Astrocyte (in vitro differentiated cells and primary cell): ENCODE data around the gene KCNAB1. TPM values are rescaled to one million over a fixed set of nuclear protein-coding genes. Genes with fewer than 3 reads are reported as not detected.

Experiments
- DNase-seq: peaks from one replicate; pipeline ENCODE4 v3.0.0-alpha.2; 2010; ENCODE audit warnings: low read depth
- FAIRE-seq: peaks from 2 replicates; lab custom pipeline; 2011; peaks lifted over from hg19 to GRCh38; lab: Jason Lieb, UNC
- H2AFZ ChIP-seq: 2 replicates; pipeline ENCODE4 v1.6.0; 2012; ENCODE audit warnings: low read depth, low read length, inconsistent platforms
- H3K27ac ChIP-seq: 2 replicates; pipeline ENCODE4 v1.5.1; 2011; ENCODE audit warnings: low read depth, low read length, inconsistent platforms
- H3K27me3 ChIP-seq: 2 replicates; pipeline ENCODE4 v1.6.0; 2011; ENCODE audit warnings: low read length, inconsistent platforms; ENCODE audit not compliant: insufficient read depth
- H3K36me3 ChIP-seq: 2 replicates; pipeline ENCODE4 v1.5.1; 2011; ENCODE audit warnings: low read length, inconsistent platforms; ENCODE audit not compliant: insufficient read depth
- H3K4me1 ChIP-seq: 2 replicates; pipeline ENCODE4 v1.5.1; 2011; ENCODE audit warnings: low read length, inconsistent platforms; ENCODE audit not compliant: insufficient read depth
- H3K4me2 ChIP-seq: 2 replicates; pipeline ENCODE4 v1.6.0; 2012; ENCODE audit warnings: low read length, inconsistent platforms
- H3K4me3 ChIP-seq: 2 replicates; pipeline ENCODE4 v1.5.1; 2011; ENCODE audit warnings: low read depth, mild to moderate bottlenecking, low read length, inconsistent platforms; ENCODE audit not compliant: insufficient read depth
- H3K79me2 ChIP-seq: 2 replicates; pipeline ENCODE4 v1.6.0; 2012; ENCODE audit warnings: mild to moderate bottlenecking, low read length, inconsistent platforms; ENCODE audit not compliant: insufficient read depth
- H3K9ac ChIP-seq: 2 replicates; pipeline ENCODE4 v1.6.0; 2012; ENCODE audit warnings: mild to moderate bottlenecking, low read length, inconsistent platforms
- H3K9me3 ChIP-seq: 2 replicates; pipeline ENCODE4 v1.5.1; 2012; ENCODE audit warnings: low read depth, mild to moderate bottlenecking, low read length, inconsistent platforms; ENCODE audit not compliant: insufficient read depth
- H4K20me1 ChIP-seq: 2 replicates; pipeline ENCODE4 v1.6.0; 2012; ENCODE audit warnings: low read length, inconsistent platforms; ENCODE audit not compliant: insufficient read depth
- H3K27ac Mint-ChIP-seq: one replicate; pipeline ENCODE4 v1.8.0; 2021; ENCODE audit warnings: mild to moderate bottlenecking, mixed read lengths; ENCODE audit not compliant: unreplicated experiment
- H3K27me3 Mint-ChIP-seq: one replicate; pipeline ENCODE4 v1.8.0; 2021; ENCODE audit warnings: low read depth, mixed read lengths; ENCODE audit not compliant: unreplicated experiment
- H3K36me3 Mint-ChIP-seq: one replicate; pipeline ENCODE4 v1.8.0; 2021; ENCODE audit warnings: low read depth, mixed read lengths; ENCODE audit not compliant: unreplicated experiment
- H3K4me1 Mint-ChIP-seq: one replicate; pipeline ENCODE4 v1.8.0; 2021; ENCODE audit warnings: low read depth, mixed read lengths; ENCODE audit not compliant: unreplicated experiment
- H3K4me3 Mint-ChIP-seq: one replicate; pipeline ENCODE4 v1.8.0; 2021; ENCODE audit warnings: mild to moderate bottlenecking, moderate library complexity, mixed read lengths; ENCODE audit not compliant: unreplicated experiment
- H3K9me3 Mint-ChIP-seq: one replicate; pipeline ENCODE4 v1.8.0; 2021; ENCODE audit warnings: mild to moderate bottlenecking, mixed read lengths; ENCODE audit not compliant: unreplicated experiment
- EZH2 ChIP-seq: IDR thresholded peaks from 2 replicates; pipeline ENCODE4 v1.6.1; 2012; ENCODE audit warnings: mild to moderate bottlenecking, low read length, inconsistent platforms; ENCODE audit not compliant: insufficient read depth
- total RNA-seq: library from RNA; stranded (reverse); gene quantifications from 2 replicates; pipeline ENCODE4 v1.2.1, GENCODE V29; 2021
- TF ChIP-seq, protein P1 (sequence below): IDR thresholded peaks from 2 replicates; pipeline ENCODE4 v1.5.1; 2011; ENCODE audit warnings: low read depth, mild to moderate bottlenecking, inconsistent platforms, low read length, moderate library complexity; ENCODE audit not compliant: insufficient read depth

Gene KCNAB1
- total RNA-seq, 1 donor from 2014 or later: 0.30 TPM

DNA sequence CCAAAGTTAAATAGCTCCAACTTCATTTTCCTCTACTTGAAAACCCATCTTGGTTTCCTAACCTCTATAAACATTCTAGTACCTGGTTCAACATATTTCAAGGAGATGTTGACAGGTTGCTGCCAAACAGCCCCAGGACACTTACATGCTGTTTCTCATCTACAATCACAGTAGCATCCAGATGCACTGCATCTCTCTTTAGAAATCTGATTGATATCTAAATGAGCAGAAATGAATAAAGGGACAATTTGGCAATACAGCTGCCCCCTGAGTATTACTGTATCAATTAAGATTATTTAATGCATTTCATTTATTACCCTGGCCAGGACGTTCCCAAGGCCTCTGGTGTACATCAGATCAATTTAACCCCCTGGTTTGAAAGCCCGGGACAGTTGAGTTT, 360.6 kb downstream of the KCNAB1 start:
- no peak overlapping the region for H3K4me3 ChIP-seq
- no peak for TF ChIP-seq EZH2
- TF ChIP-seq, protein P1, sequence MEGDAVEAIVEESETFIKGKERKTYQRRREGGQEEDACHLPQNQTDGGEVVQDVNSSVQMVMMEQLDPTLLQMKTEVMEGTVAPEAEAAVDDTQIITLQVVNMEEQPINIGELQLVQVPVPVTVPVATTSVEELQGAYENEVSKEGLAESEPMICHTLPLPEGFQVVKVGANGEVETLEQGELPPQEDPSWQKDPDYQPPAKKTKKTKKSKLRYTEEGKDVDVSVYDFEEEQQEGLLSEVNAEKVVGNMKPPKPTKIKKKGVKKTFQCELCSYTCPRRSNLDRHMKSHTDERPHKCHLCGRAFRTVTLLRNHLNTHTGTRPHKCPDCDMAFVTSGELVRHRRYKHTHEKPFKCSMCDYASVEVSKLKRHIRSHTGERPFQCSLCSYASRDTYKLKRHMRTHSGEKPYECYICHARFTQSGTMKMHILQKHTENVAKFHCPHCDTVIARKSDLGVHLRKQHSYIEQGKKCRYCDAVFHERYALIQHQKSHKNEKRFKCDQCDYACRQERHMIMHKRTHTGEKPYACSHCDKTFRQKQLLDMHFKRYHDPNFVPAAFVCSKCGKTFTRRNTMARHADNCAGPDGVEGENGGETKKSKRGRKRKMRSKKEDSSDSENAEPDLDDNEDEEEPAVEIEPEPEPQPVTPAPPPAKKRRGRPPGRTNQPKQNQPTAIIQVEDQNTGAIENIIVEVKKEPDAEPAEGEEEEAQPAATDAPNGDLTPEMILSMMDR: no peak
- no peak overlapping the region for H3K9ac ChIP-seq
- H3K4me1 ChIP-seq: peaks cover 21% of the 10 kb centered on the region
- no peaks in the 10 kb centered on the region for H3K27me3 Mint-ChIP-seq
- no peaks in the 10 kb centered on the region for H3K9me3 Mint-ChIP-seq
- H3K79me2 ChIP-seq: no peaks in the 10 kb centered on the region
- H3K27me3 ChIP-seq: no peaks in the 10 kb centered on the region
- H3K4me3 Mint-ChIP-seq: no peak overlapping the region
- no peaks in the 10 kb centered on the region for H3K36me3 Mint-ChIP-seq
- H2AFZ ChIP-seq: no peak overlapping the region
- no peak overlapping the region for H3K27ac ChIP-seq
- DNase-seq: no peak
- H3K36me3 ChIP-seq: no peaks in the 10 kb centered on the region
- no peaks in the 10 kb centered on the region for H4K20me1 ChIP-seq
- H3K4me2 ChIP-seq: no peak overlapping the region
- H3K9me3 ChIP-seq: no peaks in the 10 kb centered on the region
- peaks cover 31% of the 10 kb centered on the region for H3K4me1 Mint-ChIP-seq
- no peak for FAIRE-seq
- H3K27ac Mint-ChIP-seq: no peak overlapping the region

DNA sequence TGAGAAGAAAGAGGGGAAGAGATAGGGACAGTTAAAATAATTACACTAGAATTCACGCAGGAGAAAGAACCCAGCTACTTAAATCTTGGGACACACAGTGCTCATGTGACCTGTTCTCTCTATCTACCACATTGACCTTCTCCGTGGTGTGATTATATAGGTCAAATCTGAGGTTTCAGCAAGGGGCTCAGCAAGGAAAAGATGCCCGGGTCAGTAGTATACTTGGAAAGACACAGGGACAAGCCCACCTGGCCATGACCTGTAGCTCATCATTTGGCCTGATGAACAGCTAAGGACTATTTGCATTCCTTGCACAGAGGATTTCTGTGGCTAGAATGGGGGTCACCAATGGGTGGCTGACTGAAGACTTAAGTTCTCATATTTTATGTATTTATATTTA, 362.6 kb downstream of the KCNAB1 start:
- H3K27me3 Mint-ChIP-seq: no peaks in the 10 kb centered on the region
- Histone ChIP-seq H3K4me3 (no peak overlapping the region), H3K27ac (no peak overlapping the region), H4K20me1 (no peaks in the 10 kb centered on the region), H3K9me3 (no peaks in the 10 kb centered on the region), H2AFZ (no peak overlapping the region), H3K79me2 (no peaks in the 10 kb centered on the region), H3K4me2 (no peak overlapping the region), H3K36me3 (no peaks in the 10 kb centered on the region), H3K9ac (no peak overlapping the region), H3K4me1 (peaks cover 21% of the 10 kb centered on the region), H3K27me3 (no peaks in the 10 kb centered on the region)
- DNase-seq: no peak
- FAIRE-seq: no peak
- peak overlapping the region; percentile 67 for H3K27ac Mint-ChIP-seq
- no peak overlapping the region for H3K4me3 Mint-ChIP-seq
- H3K36me3 Mint-ChIP-seq: no peaks in the 10 kb centered on the region
- TF ChIP-seq, protein P1: no peak
- no peak for TF ChIP-seq EZH2
- peaks cover 24% of the 10 kb centered on the region for H3K4me1 Mint-ChIP-seq
- H3K9me3 Mint-ChIP-seq: no peaks in the 10 kb centered on the region

DNA sequence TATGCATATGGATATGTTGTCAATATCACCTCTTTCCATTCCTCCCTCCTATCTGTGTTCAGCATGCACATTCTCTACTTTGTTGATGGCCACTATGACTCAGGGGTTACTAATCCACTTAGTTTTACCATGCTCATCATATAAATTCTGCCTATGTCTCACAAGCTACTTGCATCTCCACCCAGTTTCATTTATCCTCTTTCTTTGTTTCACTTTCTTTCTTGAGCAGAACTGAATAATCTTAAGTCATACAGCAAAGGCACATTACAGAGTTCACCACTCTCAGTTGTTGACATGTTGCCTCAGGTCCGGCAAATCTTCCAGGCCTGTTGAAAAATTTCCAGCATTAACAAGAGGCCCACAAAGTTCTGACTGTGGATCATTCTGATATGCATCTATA, 363.0 kb downstream of the KCNAB1 start:
- Histone ChIP-seq H2AFZ (peak overlapping the region; percentile 28), H3K9ac (peak overlapping the region; percentile 58), H3K4me1 (peaks cover 23% of the 10 kb centered on the region), H3K27me3 (no peaks in the 10 kb centered on the region), H3K4me2 (peak overlapping the region; percentile 81), H4K20me1 (no peaks in the 10 kb centered on the region), H3K9me3 (no peaks in the 10 kb centered on the region), H3K36me3 (no peaks in the 10 kb centered on the region), H3K27ac (peak overlapping the region; percentile 62), H3K4me3 (peak overlapping the region; percentile 38), H3K79me2 (no peaks in the 10 kb centered on the region)
- peak overlapping the region; percentile 63 for H3K27ac Mint-ChIP-seq
- H3K27me3 Mint-ChIP-seq: no peaks in the 10 kb centered on the region
- H3K4me1 Mint-ChIP-seq: peaks cover 24% of the 10 kb centered on the region
- FAIRE-seq: peak; percentile 91
- peak; percentile 90 for DNase-seq
- H3K4me3 Mint-ChIP-seq: peak overlapping the region; percentile 8
- H3K36me3 Mint-ChIP-seq: no peaks in the 10 kb centered on the region
- H3K9me3 Mint-ChIP-seq: no peaks in the 10 kb centered on the region
- TF ChIP-seq, protein P1: no peak
